Ureter (tissue), 1 donor: ENCODE data around the gene BCAT1. TPM values are rescaled to one million over a fixed set of nuclear protein-coding genes. Genes with fewer than 3 reads are reported as not detected.
"Not testable (repeated sequence)": the region's sequence is repeated elsewhere in the genome, so short reads cannot be mapped to it uniquely, and the experiment has no call there.

Experiments
- DNase-seq: peaks from one replicate; pipeline ENCODE4 v3.0.0-alpha.2; 2020; ENCODE audit warnings: low spot score
- total RNA-seq: library from RNA; stranded (reverse); gene quantifications from one replicate; pipeline ENCODE4 v1.2.4, GENCODE V29; 2023
- donor health status: DM: yes; HTN: yes; CAD: no.

Gene BCAT1
- total RNA-seq, 1 donor from 2014 or later: 19.3 TPM

DNA sequence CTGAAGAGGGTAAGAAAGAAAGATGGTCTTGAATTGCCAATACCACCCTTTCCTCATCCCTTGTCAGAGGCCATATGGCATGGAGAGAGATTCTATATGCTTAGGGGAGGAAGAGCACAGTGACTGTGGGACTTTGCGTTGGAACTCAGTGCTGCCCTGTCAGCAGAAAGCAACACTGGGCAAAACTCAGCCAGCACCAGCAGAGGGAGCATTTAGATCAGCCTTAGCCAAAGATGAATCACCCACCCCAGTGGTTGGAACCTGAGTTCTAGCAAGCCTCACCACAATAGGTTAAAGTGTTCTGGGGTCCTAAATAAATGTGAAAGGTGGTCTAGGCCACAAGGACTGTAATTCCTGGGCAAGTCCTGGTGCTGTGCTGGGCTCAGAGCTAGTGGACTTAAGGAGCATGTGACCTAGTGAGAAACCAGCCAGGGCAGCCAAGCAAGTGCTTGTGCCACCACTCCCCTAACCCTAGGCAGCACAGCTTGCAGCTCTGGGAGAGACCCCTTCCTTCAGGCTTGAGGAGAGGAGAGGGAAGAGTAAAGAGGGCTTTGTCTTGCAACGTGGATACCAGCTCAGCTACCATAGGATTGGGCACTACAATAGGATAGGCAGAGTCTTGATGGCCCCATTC lies 11.4 kb upstream of the BCAT1 start:
- no peak for DNase-seq

GRCh38 chr12:24956351-24956750 lies 7.5 kb upstream of the BCAT1 start:
- not testable (repeated sequence) for DNase-seq

GRCh38 chr12:24955853-24956252 lies 7.0 kb upstream of the BCAT1 start:
- no peak for DNase-seq

DNA sequence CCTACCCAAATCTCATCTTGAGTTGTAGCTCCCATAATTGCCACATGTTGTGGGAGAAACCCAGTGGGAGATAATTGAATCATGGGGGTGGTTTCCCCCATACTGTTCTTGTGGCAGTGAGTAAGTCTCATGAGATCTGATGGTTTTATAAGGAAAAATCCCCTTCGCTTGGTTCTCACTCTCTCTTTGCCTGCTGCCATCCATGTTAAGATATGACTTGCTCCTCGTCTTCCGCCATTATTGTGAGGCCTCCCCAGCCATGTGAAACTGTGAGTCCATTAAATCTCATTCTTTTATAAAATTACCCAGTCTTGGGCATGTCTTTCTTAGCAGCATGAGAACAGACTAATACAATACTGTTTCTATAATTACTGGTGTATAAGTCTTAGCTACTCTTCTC lies 6.5 kb upstream of the BCAT1 start:
- no peak for DNase-seq

DNA sequence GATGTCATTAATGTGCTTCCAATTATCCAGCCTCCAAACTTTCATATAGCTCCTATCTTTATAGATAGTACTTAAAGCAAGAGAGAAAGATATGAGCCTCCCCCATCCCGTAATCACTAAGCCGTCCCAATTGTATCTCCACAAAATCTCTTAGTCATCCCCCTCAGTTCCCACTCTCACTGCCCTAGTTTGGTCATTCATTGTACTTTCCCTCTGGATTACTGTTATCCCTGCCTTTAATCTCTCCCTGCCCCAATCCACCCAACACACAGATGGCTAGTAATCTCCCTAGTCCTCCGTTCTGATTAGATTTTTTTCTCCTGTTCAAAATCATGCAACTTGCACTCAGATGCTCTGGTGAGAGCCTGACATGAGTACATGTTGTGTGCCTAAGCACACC lies 5.4 kb upstream of the BCAT1 start:
- DNase-seq: no peak

DNA sequence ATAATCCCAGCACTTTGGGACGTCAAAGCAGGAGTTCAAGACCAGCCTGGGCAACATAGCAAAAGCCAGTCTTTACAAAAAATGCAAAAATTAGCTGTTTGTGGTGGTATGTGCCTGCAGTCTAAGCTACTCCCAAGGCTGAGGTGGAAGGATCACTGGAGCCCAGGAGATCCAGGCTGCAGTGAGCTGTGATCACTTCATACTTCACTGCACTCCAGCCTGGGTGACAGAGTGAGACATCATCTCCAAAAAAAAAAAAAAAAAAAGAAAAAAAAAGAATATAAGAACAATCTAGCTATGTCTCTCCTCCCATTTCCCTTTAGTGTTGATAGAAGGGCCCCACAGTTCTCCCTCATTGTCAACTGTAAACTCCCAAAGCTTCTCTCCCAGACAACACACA lies 3.5 kb upstream of the BCAT1 start:
- DNase-seq: no peak

GRCh38 chr12:24950231-24950834 lies 1.4 kb upstream of the BCAT1 start:
- DNase-seq: no peak

DNA sequence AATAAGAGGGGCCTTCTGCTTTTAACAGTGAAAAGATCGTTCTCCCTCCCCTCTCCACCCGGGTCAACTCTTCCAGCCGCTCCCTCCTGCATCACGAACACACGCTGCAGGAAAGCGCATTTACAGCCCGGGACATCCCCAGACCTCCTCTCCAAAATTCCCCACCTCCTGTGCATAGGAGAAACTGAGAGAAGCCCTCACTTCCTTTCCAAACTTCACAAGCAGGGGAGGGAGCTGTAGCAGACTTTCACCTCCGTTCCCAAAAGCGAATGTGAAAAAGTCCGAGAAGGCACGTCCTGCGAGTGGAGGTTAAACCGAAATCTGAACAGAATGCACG lies 513 bp downstream of the BCAT1 start:
- DNase-seq: no peak

DNA sequence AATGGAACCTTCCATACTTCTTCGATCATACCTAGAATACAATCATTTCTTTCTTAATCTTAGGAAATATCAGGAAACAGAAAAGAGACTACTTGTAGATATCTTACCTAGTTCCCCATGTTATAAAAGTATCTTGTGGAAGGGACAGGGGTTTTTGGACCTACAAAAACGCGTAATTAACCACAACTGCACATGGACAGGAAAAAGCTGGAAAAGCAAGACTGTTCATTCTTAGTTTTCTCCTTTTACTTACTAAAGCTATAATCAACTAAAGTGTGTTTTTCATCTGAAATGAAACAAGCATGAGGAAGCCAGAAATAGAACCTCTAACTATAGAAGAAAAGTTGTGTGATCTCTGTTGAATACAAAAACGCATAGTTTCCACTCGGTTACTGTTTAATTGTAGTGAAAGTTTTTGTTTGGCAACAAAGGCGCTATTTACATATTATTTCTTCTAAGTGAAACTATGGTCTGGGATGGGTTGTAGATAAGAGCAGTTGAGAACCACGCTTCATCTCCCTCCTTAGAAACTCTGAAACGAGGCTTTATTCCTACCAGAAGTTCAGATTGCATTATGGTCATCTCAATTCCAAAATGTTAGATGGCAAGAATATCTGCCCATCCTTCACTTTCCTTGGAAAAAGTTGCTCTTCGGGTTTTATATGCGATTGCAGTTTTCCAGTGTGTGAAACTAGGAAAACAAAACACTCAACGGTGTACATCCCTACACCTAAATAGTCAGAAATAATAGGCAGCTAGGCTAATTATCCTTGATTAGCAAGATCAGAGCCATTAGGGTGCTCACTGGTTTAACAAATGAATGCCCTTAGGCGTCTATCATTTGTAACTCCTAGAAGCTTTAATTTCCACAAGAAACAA lies 1.1 kb downstream of the BCAT1 start:
- no peak for DNase-seq

DNA sequence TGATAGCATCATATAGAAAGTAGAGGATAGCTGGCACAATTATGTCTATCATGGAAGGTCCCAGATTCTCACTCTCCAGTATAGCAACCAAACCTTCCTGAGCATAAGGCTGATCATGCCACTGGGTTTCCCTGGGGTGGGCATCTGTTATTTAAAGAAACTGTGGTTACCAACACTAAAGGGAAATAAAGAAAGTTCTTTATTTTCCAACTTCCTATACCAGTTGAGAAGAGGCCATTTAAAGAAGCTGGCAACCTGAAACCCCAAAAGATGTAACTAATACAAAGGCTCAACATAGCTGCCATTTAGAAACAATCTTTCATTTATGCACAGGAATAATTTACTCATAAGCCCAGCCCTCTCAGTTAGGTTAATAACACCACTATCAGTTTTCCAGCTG lies 3.1 kb downstream of the BCAT1 start:
- DNase-seq: no peak

DNA sequence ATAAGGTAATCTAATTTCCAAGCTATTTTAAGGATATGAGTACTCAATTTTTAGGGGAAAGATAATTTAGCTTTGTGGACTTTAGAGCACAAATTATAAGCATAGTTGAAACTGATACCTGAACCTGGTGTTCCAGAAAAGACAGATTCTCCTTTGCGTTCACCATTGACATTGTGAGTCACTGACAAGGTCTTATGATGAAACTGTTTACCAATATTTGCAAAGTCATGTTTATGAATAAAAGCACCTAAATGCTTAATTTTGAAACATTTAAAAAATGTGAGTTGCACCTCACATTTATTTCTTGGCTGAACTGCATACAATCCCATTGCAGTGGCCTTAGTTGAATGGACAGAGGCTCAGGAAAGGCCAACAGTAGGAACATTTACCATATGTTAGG lies 3.9 kb downstream of the BCAT1 start:
- no peak for DNase-seq

GRCh38 chr12:24944601-24944975 lies 4.3 kb downstream of the BCAT1 start:
- no peak for DNase-seq

DNA sequence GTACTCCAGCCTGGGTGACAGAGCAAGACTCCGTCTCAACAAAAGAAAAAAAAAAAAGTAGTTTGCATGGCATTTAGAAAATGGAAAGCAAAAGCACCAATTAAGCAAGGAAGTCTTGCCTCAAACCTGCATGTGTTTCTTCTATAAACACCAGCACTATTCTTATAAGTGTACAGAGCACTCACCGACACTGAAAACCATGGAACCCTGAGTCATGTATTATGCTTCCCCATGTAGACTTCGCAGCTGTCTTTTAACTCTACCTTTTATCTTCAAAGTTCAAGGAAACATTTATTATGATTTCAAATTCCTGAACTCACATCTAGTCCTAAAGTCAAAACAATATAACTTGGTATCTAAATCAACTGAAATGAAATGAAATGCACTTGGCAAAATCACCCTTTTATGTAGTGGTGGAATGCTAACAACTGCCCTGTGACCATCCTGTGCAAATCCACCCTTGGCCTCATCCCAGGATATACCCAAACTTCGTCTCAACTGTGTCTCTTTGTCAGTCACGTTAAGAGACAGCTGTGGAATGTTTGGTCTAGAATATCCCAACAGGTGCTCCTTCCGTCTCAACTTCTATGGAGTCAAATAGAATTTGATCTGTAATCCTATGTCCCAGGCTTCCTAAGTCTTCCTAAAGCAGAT lies 4.8 kb downstream of the BCAT1 start:
- no peak for DNase-seq

DNA sequence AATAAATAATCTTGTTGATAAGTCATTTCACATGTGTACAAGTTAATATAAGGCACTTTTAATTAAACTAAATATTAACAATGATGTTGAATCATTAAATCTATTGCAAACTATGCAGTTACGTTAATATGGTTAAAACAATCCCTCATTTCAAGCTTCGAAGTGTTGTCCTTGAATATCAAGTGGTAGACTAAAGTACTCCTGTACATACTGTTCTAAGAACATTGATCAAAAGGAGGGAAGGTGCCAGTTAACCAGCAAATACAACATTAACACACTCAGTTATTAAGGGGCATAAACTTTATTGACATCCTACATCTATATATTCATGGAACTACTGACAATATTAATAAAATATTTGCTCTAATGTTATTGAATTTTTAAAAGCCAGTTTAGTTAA lies 8.7 kb downstream of the BCAT1 start:
- no peak for DNase-seq

DNA sequence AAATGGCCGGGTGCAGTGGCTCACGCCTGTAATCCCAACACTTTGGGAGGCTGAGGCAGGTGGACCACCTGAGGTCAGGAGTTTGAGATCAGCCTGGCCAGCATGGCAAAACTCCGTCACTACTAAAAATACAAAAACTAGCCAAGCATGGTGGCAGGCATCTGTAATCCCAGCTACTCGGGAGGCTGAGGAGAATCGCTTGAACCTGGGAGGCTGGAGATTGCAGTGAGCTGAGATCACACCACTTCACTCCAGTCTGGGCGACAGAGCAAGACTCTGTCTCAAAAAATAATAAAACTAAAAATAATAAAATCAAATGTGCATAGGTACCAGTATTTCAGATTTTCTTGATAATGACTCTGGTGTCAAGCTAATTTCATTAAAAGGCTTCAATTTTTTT lies 9.3 kb downstream of the BCAT1 start:
- DNase-seq: not testable (repeated sequence)

DNA sequence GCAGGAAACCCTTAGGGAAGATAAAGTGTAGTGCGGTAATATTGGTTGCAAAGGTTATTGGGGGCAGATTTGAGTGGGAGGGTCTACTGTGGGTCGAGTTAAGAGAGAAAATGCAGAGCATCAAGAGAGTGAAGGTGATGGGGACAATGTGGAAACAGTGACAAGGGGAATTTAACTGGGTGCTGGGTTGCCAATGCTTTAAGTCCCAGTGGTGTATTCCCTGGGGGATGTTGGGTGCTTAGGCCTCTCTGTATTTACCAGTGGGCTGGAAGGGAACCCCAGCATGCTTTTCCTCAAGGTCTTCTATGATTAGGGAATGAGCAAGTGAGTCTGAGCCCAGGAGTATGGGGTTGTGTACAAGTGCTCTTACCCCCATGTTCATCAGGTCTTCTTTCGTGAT lies 10.6 kb downstream of the BCAT1 start:
- DNase-seq: no peak

DNA sequence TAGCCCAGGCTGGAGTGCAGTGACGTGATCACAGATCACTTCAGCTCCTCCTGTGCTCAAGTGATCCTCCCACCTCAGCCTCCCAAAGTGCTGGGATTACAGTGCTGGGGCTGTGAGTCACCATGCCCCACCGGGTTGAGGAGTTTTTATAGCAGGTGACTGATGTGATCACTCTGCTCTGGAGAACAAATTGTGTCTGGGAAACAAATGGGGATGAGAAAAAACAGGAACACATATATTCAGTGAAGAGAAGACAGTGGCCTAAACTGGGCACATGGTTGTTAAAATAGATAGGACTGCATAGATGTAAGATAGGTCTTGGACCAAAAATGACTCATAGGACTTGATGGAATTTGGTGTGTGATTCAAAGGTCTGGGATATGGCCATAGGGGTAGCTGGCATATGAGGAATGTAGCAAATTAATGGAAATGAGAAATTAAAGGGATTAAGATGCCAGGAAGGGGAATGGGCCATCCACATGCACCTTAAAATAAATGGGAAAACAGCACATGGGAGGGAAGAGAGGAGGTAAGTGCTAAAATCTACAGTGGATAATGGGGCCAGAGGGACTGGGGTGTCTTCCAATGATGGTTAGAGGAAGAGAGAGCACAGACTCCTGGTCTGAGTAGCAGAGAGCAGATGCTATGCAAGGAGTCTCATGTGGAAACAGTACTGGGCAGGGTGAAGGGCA lies 11.2 kb downstream of the BCAT1 start:
- DNase-seq: no peak

- DNase-seq: no peak
Observed at GRCh38 chr12:24933694-24934407, 15.1 kb downstream of the BCAT1 start.

DNA sequence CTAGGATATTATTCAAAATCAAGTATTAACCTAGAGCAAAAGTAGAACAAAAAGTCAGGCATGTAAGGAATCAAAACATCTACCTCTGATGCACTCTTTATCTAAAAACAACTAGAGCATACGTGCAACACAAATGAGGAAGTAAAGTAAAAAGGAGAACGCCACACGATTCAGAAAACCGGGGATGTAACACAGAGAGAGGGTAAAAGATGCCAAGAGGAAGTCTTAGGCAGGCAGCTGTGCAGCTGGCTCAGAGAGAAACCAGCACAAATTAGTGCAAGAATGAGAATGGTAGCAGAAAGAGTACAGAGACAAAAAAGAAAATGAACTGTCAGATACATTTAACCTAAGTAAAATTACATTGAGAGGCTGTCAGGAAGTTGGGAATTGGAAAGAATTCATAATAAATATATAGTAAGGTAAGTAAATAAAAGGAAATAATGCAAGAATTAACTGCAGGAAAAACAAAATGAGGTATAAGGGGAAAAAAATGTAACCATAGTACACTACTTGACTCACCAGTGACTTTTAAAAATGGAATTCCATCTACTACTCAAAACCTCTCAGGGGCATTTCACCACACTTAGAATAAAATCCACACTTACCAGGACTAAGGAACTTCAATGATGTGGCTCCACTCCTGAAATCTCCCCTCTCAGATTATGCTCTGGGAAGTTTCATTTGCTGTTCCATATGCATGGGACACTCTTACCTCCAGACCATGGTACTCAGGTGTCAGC lies 17.1 kb downstream of the BCAT1 start:
- no peak for DNase-seq

DNA sequence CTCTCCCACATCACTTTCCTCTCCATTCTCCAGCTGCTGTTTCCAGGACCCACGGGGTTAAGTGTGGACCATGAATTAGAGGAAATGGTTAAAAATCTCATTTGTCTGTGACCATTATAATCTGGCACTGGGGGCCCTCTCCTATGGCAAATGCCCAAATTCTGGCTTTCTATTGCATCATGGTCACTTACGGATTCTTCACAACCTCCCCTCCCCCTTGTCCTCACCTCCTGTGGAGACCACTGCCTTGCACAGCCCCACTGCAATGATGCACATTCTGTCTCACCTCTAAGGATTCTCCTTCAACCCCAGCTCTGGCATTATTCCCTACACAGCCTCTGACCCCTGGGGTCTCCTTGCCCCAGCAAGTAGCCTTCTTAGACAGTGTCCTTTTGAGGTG lies 18.9 kb downstream of the BCAT1 start:
- no peak for DNase-seq
